Pancreas (tissue), 10 donors: Measurements from ENCODE around the gene ASCC2. TPM values are rescaled to one million over a fixed set of nuclear protein-coding genes. Genes with fewer than 3 reads are reported as not detected.
A peak's percentile ranks its signal among the peaks of the same experiment; 100 is the strongest.

ENCODE experiments used
- ATAC-seq, 4 donors: fragments of 200-7000 bp; cut with Tn5 transposase; one replicate each; pipeline versions ENCODE4 v1.8.0 to v1.9.1; 2020; ENCODE audit warnings: mild to moderate bottlenecking in 4 of 4, moderate library complexity in 4 of 4
- DNase-seq, 6 donors: peaks; one replicate each; pipeline ENCODE4 v3.0.0-alpha.2; 2020
- FAIRE-seq: peaks from 2 replicates; lab custom pipeline; 2012; peaks lifted over from hg19 to GRCh38; lab: Jason Lieb, UNC
- H3K27ac ChIP-seq, 4 donors: fragments of 200-600 bp; sonication (generic); 1 replicate in 3 of 4; 2 replicates in 1 of 4; pipeline versions ENCODE4 v1.5.0 to v1.8.0; 2020
- H3K27me3 ChIP-seq, 4 donors: fragments of 200-600 bp; one replicate each; pipeline ENCODE4 v1.8.0; 2021
- H3K36me3 ChIP-seq, 3 donors: fragments of 200-600 bp; sonication (generic) in 1 of 3; one replicate each; pipeline versions ENCODE4 v1.5.0 to v1.8.0; 2020 to 2021
- H3K4me1 ChIP-seq, 3 donors: fragments of 200-600 bp; one replicate each; pipeline ENCODE4 v1.8.0; 2021
- H3K4me3 ChIP-seq, 4 donors: fragments of 200-600 bp; sonication (generic) in 2 of 4; one replicate each; pipeline versions ENCODE4 v1.5.0 to v1.8.0; 2020 to 2021
- H3K9me3 ChIP-seq, 4 donors: fragments of 200-600 bp; one replicate each; pipeline ENCODE4 v1.8.0; 2021
- CTCF ChIP-seq, 4 donors: fragments of 200-600 bp; sonication (generic) in 3 of 4; IDR thresholded peaks; one replicate each; pipeline versions ENCODE4 v1.5.0 to v1.8.0; 2021; ENCODE audit warnings: antibody characterized with exemption in 4 of 4
- WGBS, 2 donors: extraction: QIAGEN DNeasy Blood & Tissue Kit; methylation state at CpG; one replicate each; pipeline ENCODE4 v1.1.7; 2013; 5-methylcytosine and 5-hydroxymethylcytosine counted together
- intact Hi-C, 3 donors: fragments of 100-400 bp; cut with DNase I; formaldehyde crosslinking; loops; one replicate each; pipeline versions ENCODE4 v1.11.1 to v1.14.2; 2022
- polyA plus RNA-seq, 2 donors: library from polyadenylated mRNA; stranded (reverse); fragments of 200-250 nt; gene quantifications; one replicate each; pipeline ENCODE4 v1.2.3, GENCODE V29; 2013
- total RNA-seq, 6 donors: library from RNA; stranded (reverse); fragmentation: NEBNext Ultra II Directional in 4 of 6; extraction: Animal tissue kit (Norgen Biotek cat#: 25700) in 4 of 6; gene quantifications; one replicate each; pipeline versions ENCODE4 v1.2.1 to v1.2.4, GENCODE V29; 2021 to 2023
- donor health status: healthy with polysubstance abuse.
- donor health status: DM: no; HTN: no; CAD: no; lungs with moderate emphysema.
- donor health status: DM: no; HTN: no; CAD: no.
- donor health status: control.
- donor health status: control.
- donor health status: Bipolar disorder and iron deficiency.
- donor health status: DM: yes; HTN: yes; CAD: no.
- donor health status: DM: no; HTN: no; CAD: no.
- donor health status: DM: no; HTN: no; CAD: no.
- donor health status: DM: yes; HTN: yes; CAD: no.

Gene ASCC2
- total and polyA plus RNA-seq, 8 donors = 26.4 to 66.6 (median 31.1) TPM

- WGBS, 2 donors = 67 to 70% methylated on average over 5 of the region's 5 CpGs
- intact Hi-C loops = no loop called here
- no peak for TF ChIP-seq CTCF (IDR thresholded peaks at IDR 0.05)
- no peak for DNase-seq
- Histone ChIP-seq H3K36me3 (peaks cover 0 to 37% (median 3%) of the 10 kb centered on the region in 3 donors), H3K9me3 (no peaks in the 10 kb centered on the region), H3K4me1 (peaks cover 6 to 17% (median 8%) of the 10 kb centered on the region in 3 donors), H3K27ac (no peak overlapping the region), H3K4me3 (no peak overlapping the region), H3K27me3 (no peaks in the 10 kb centered on the region)
- no peak for ATAC-seq
- FAIRE-seq = no peak
Measured at GRCh38 chr22:29801153-29801552, 36.9 kb downstream of the ASCC2 start.

GRCh38 chr22:29799217-29799680 is 38.8 kb downstream of the ASCC2 start:
- intact Hi-C loops = no loop called here
- ATAC-seq (peak; percentile 86 to 94 (median 90)), FAIRE-seq (no peak), DNase-seq (peak; percentile 69 to 88 (median 76))
- H3K4me1 ChIP-seq = peaks cover 6 to 17% (median 8%) of the 10 kb centered on the region in 3 donors
- H3K27me3 ChIP-seq = no peaks in the 10 kb centered on the region
- H3K36me3 ChIP-seq = peaks cover 0 to 19% (median 0%) of the 10 kb centered on the region in 3 donors
- 50 to 60% methylated on average over 8 of the region's 8 CpGs for WGBS, 2 donors
- no peaks in the 10 kb centered on the region for H3K9me3 ChIP-seq
- H3K27ac ChIP-seq = peak overlapping the region; percentile 37 to 80 (median 62)
- no peak overlapping the region for H3K4me3 ChIP-seq
- TF ChIP-seq CTCF (IDR thresholded peaks at IDR 0.05) = no peak

- no peak for TF ChIP-seq CTCF (IDR thresholded peaks at IDR 0.05)
- H3K4me1 ChIP-seq = peaks cover 6 to 17% (median 8%) of the 10 kb centered on the region in 3 donors
- H3K9me3 ChIP-seq = no peaks in the 10 kb centered on the region
- FAIRE-seq (no peak), DNase-seq (peak in 1 of 6 donors; percentile 37), ATAC-seq (peak in 3 of 4 donors; percentile 4 to 33 (median 28))
- WGBS, 2 donors = 54 to 68% methylated on average over 2 of the region's 2 CpGs
- H3K27me3 ChIP-seq = no peaks in the 10 kb centered on the region
- peaks cover 0 to 14% (median 0%) of the 10 kb centered on the region in 3 donors for H3K36me3 ChIP-seq
- intact Hi-C loops = no loop called here
- H3K27ac ChIP-seq = peak overlapping the region; percentile 37 to 80 (median 62)
- no peak overlapping the region for H3K4me3 ChIP-seq
Measured at GRCh38 chr22:29798801-29799200, 39.3 kb downstream of the ASCC2 start.

GRCh38 chr22:29798318-29798717 is 39.8 kb downstream of the ASCC2 start:
- Histone ChIP-seq H3K27me3 (no peaks in the 10 kb centered on the region), H3K4me1 (peaks cover 6 to 17% (median 8%) of the 10 kb centered on the region in 3 donors), H3K36me3 (peaks cover 0 to 11% (median 0%) of the 10 kb centered on the region in 3 donors), H3K27ac (peak overlapping the region; percentile 37 to 80 (median 62)), H3K9me3 (no peaks in the 10 kb centered on the region), H3K4me3 (no peak overlapping the region)
- ATAC-seq = no peak
- 72 to 73% methylated on average over 6 of the region's 6 CpGs for WGBS, 2 donors
- intact Hi-C loops = no loop called here
- no peak for DNase-seq
- TF ChIP-seq CTCF (IDR thresholded peaks at IDR 0.05) = no peak
- no peak for FAIRE-seq

GRCh38 chr22:29797351-29797750 is 40.7 kb downstream of the ASCC2 start:
- ATAC-seq (peak in 1 of 4 donors; percentile 32), FAIRE-seq (no peak), DNase-seq (no peak)
- 93 to 95% methylated on average over 3 of the region's 3 CpGs for WGBS, 2 donors
- no peak for TF ChIP-seq CTCF (IDR thresholded peaks at IDR 0.05)
- H3K36me3 ChIP-seq = peaks cover 0 to 17% (median 0%) of the 10 kb centered on the region in 3 donors
- H3K27ac ChIP-seq = peak overlapping the region in 2 of 4 donors; percentile 26 to 65
- peaks cover 6 to 17% (median 8%) of the 10 kb centered on the region in 3 donors for H3K4me1 ChIP-seq
- H3K27me3 ChIP-seq = no peaks in the 10 kb centered on the region
- intact Hi-C loops = no loop called here
- no peak overlapping the region for H3K4me3 ChIP-seq
- H3K9me3 ChIP-seq = no peaks in the 10 kb centered on the region
